ENCODE data around the gene C19orf67. TPM values are rescaled to one million over a fixed set of nuclear protein-coding genes. Genes with fewer than 3 reads are reported as not detected.

The C19orf67 gene
- total and polyA plus RNA-seq, 2 of the 13 experiments (the other 11 are each of a cell fraction or from before 2014, with no cell fraction given) = 0.11 to 0.32 TPM

DNA sequence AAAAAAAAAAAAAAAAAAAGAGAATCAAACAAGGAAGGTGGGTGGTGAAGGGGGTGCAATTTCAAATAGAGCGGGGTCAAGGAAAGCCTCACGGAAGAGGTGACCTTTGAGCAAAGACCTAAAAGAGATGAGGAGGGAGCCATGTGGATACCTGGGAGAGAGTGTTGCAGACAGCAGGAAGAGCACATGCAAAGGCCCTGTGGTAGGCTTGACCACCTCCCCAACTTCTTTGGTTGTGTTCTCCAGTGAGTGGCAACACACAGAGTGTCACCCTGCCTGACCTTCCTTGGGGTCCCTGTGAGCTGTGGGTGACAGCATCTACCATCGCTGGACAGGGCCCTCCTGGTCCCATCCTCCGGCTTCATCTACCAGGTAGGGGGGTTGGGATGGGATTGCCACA lies 35.1 kb downstream of the C19orf67 start:
- DNase-seq (ENCODE audit: low spot score) (no peak), FAIRE-seq (no peak), ATAC-seq (no peak)
- H3K36me3 ChIP-seq (replicated peaks in 1 of 2; ENCODE audit: control insufficient read depth in 1 of 2, insufficient read depth in 2 of 2, low read length in 2 of 2) = no peaks in the 10 kb centered on the region
- no peak overlapping the region for H3K9ac ChIP-seq (ENCODE audit: insufficient read depth, low read depth, low read length)
- no peak overlapping the region for H2AFZ ChIP-seq (ENCODE audit: low read length)
- CTCF ChIA-PET (ENCODE audit: low intra/inter-chr PET ratio, low total read pairs) = no interaction called here
- WGBS (ENCODE audit: low lambda C conversion rate) = 92% methylated on average over 3 of the region's 4 CpGs
- H3K9me3 ChIP-seq (ENCODE audit: low read length) = peaks cover 4% of the 10 kb centered on the region
- TF ChIP-seq, protein P1, sequence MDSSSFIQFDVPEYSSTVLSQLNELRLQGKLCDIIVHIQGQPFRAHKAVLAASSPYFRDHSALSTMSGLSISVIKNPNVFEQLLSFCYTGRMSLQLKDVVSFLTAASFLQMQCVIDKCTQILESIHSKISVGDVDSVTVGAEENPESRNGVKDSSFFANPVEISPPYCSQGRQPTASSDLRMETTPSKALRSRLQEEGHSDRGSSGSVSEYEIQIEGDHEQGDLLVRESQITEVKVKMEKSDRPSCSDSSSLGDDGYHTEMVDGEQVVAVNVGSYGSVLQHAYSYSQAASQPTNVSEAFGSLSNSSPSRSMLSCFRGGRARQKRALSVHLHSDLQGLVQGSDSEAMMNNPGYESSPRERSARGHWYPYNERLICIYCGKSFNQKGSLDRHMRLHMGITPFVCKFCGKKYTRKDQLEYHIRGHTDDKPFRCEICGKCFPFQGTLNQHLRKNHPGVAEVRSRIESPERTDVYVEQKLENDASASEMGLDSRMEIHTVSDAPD (CRISPR knock-in tag; IDR thresholded peaks at IDR 0.05) = no peak
- TF ChIP-seq REPIN1 (CRISPR knock-in tag; IDR thresholded peaks at IDR 0.05; ENCODE audit: borderline replicate concordance, low read depth) (no peak), PHF21A (CRISPR knock-in tag; IDR thresholded peaks at IDR 0.05) (no peak), MBNL3 (CRISPR knock-in tag; conservative IDR thresholded peaks at IDR 0.05) (no peak)
- TF ChIP-seq, protein P2, sequence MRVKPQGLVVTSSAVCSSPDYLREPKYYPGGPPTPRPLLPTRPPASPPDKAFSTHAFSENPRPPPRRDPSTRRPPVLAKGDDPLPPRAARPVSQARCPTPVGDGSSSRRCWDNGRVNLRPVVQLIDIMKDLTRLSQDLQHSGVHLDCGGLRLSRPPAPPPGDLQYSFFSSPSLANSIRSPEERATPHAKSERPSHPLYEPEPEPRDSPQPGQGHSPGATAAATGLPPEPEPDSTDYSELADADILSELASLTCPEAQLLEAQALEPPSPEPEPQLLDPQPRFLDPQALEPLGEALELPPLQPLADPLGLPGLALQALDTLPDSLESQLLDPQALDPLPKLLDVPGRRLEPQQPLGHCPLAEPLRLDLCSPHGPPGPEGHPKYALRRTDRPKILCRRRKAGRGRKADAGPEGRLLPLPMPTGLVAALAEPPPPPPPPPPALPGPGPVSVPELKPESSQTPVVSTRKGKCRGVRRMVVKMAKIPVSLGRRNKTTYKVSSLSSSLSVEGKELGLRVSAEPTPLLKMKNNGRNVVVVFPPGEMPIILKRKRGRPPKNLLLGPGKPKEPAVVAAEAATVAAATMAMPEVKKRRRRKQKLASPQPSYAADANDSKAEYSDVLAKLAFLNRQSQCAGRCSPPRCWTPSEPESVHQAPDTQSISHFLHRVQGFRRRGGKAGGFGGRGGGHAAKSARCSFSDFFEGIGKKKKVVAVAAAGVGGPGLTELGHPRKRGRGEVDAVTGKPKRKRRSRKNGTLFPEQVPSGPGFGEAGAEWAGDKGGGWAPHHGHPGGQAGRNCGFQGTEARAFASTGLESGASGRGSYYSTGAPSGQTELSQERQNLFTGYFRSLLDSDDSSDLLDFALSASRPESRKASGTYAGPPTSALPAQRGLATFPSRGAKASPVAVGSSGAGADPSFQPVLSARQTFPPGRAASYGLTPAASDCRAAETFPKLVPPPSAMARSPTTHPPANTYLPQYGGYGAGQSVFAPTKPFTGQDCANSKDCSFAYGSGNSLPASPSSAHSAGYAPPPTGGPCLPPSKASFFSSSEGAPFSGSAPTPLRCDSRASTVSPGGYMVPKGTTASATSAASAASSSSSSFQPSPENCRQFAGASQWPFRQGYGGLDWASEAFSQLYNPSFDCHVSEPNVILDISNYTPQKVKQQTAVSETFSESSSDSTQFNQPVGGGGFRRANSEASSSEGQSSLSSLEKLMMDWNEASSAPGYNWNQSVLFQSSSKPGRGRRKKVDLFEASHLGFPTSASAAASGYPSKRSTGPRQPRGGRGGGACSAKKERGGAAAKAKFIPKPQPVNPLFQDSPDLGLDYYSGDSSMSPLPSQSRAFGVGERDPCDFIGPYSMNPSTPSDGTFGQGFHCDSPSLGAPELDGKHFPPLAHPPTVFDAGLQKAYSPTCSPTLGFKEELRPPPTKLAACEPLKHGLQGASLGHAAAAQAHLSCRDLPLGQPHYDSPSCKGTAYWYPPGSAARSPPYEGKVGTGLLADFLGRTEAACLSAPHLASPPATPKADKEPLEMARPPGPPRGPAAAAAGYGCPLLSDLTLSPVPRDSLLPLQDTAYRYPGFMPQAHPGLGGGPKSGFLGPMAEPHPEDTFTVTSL (CRISPR knock-in tag; IDR thresholded peaks at IDR 0.05; ENCODE audit: borderline replicate concordance) = no peak
- TF ChIP-seq, protein P3, sequence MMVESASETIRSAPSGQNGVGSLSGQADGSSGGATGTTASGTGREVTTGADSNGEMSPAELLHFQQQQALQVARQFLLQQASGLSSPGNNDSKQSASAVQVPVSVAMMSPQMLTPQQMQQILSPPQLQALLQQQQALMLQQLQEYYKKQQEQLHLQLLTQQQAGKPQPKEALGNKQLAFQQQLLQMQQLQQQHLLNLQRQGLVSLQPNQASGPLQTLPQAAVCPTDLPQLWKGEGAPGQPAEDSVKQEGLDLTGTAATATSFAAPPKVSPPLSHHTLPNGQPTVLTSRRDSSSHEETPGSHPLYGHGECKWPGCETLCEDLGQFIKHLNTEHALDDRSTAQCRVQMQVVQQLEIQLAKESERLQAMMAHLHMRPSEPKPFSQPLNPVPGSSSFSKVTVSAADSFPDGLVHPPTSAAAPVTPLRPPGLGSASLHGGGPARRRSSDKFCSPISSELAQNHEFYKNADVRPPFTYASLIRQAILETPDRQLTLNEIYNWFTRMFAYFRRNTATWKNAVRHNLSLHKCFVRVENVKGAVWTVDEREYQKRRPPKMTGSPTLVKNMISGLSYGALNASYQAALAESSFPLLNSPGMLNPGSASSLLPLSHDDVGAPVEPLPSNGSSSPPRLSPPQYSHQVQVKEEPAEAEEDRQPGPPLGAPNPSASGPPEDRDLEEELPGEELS (CRISPR knock-in tag; IDR thresholded peaks at IDR 0.05) = no peak
- TF ChIP-seq, protein P4, sequence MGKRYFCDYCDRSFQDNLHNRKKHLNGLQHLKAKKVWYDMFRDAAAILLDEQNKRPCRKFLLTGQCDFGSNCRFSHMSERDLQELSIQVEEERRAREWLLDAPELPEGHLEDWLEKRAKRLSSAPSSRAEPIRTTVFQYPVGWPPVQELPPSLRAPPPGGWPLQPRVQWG (CRISPR knock-in tag; IDR thresholded peaks at IDR 0.05; ENCODE audit: borderline replicate concordance, low read depth) = no peak
- intact Hi-C loops (cut with micrococcal nuclease; ENCODE audit: unreplicated experiment) = no loop called here
- no peaks in the 10 kb centered on the region for H3K4me1 ChIP-seq (ENCODE audit: insufficient read depth, low read length)
- no peaks in the 10 kb centered on the region for H3K27me3 ChIP-seq (ENCODE audit: control insufficient read depth in 1 of 2, insufficient read depth in 2 of 2, low read length in 2 of 2)
- H3K79me2 ChIP-seq (ENCODE audit: insufficient read depth, low read length) = no peaks in the 10 kb centered on the region
- no peak overlapping the region for H3K4me2 ChIP-seq (ENCODE audit: low read depth, low read length)
- H3K27ac ChIP-seq (ENCODE audit: extremely low read length, insufficient read depth, low read length) = no peak overlapping the region
- in situ Hi-C loops (cut with HindIII; ENCODE audit: extremely low pct_ligation_motif_present, low pct_unique_long_range_greater_than_20kb) = loop anchor here (25.0 kb wide), 1 partner anchor 288 kb away; the partner anchor contains the start of genes C19orf53 and MRI1
- BruUV-seq (replicated peaks) = no TSS peak
- no peak overlapping the region for H3K4me3 ChIP-seq (replicated peaks in 1 of 3; ENCODE audit: insufficient read depth in 1 of 3, low read depth in 2 of 3, low read length in 3 of 3)
- no peaks in the 10 kb centered on the region for H4K20me1 ChIP-seq (ENCODE audit: insufficient read depth, low read length)
- POLR2A ChIA-PET = interaction anchor here (1.6 kb wide), 1 partner anchor 9 kb away, joined by 3 read pairs; no protein-coding TSS in a partner anchor
